ENCODE results near the gene PFKL.

GRCh38 chr21:44292812-44293195, 7.0 kb upstream of the PFKL start:
- TF ChIP-seq CTCF (IDR thresholded peaks at IDR 0.05) (no peak), EZH2 (IDR thresholded peaks at IDR 0.05) (no peak), EZH2phosphoT487 (IDR thresholded peaks at IDR 0.05) (no peak)

Measured in neural progenitor cell (in vitro differentiated cells).